ENCODE results near the gene STAC2. TPM values are rescaled to one million over a fixed set of nuclear protein-coding genes. Genes with fewer than 3 reads are reported as not detected.

STAC2 gene
- total RNA-seq, 1 experiment from 2014 or later: not detected

DNA sequence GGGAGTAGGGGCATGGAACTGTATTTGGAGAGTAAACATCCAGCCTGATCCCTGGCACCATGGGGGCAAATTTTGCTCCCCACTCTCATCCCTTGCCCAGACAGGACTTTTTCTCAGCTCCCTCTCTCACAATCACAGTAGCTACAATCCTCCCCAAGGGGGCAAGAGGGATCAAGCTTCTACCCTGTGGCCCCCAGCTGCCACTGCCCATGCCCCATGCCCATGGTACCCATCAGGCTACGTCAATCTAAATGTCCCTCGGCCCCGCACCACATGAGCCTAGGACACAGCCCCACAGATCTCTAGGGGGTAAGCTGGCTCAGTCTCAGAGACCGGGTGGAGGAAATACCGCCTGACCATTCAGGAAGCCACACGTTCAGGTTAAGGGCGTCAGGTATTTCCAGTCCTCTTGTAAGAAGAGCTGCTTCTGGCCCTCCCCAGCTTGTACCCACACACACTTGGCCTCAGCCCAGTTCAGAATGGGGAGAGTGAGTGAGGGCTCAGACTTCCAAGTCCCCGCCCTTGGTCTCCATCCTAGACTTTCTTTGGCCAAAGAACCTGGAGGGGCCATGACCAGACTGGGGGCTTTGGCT, 30.1 kb downstream of the STAC2 start:
- H3K27me3 ChIP-seq (replicated peaks): no peaks in the 10 kb centered on the region
- no peak overlapping the region for H3K4me3 ChIP-seq
- no peak for DNase-seq (ENCODE audit: low read depth in 1 of 2, low spot score in 2 of 2)

GRCh38 chr17:39194985-39195524, 30.7 kb downstream of the STAC2 start:
- H3K4me1 ChIP-seq (replicated peaks): peaks cover 12% of the 10 kb centered on the region; the same call in 1 of the 2 replicates
- no peaks in the 10 kb centered on the region for H3K27me3 ChIP-seq (replicated peaks)
- DNase-seq (ENCODE audit: low read depth in 1 of 2, low spot score in 2 of 2): no peak
- no peaks in the 10 kb centered on the region for H3K9me3 ChIP-seq (replicated peaks)
- H3K4me3 ChIP-seq: no peak overlapping the region
- H3K27ac ChIP-seq: no peak overlapping the region
- peaks cover 20% of the 10 kb centered on the region for H3K36me3 ChIP-seq

More for the DNA sequence above, 30.1 kb downstream of the STAC2 start:
- no peak overlapping the region for H3K27ac ChIP-seq
- peaks cover 21% of the 10 kb centered on the region for H3K36me3 ChIP-seq
- peaks cover 12% of the 10 kb centered on the region for H3K4me1 ChIP-seq (replicated peaks)
- H3K9me3 ChIP-seq (replicated peaks): no peaks in the 10 kb centered on the region

- DNase-seq (ENCODE audit: low read depth in 1 of 2, low spot score in 2 of 2): no peak
- Histone ChIP-seq H3K27me3 (replicated peaks) (no peaks in the 10 kb centered on the region), H3K9me3 (replicated peaks) (no peaks in the 10 kb centered on the region), H3K36me3 (peaks cover 22% of the 10 kb centered on the region), H3K4me1 (replicated peaks) (peaks cover 10% of the 10 kb centered on the region; the same call in 1 of the 2 replicates), H3K27ac (no peak overlapping the region), H3K4me3 (no peak overlapping the region)
These were observed 31.4 kb downstream of the STAC2 start for GRCh38 chr17:39194089-39194984.

DNA sequence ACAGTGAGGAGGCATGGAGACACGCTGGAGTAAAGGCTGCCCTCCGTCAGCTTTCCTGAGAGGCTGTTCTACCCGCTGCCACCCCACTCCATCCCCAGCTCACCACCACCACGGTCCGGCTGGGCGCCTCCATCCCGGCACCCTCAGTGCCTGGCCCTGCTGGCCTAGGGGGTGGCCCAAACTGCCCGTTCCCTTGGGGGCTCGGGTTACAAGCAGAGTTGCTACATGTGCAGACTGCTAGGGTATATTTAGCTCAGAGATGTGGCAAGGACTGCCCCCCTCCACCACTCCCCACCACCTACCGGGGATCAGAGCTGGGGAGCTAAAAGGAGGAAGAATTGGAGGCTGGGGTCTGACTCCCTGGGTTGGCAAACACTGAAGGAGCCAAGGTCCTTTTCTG, 32.4 kb downstream of the STAC2 start:
- Histone ChIP-seq H3K36me3 (peaks cover 27% of the 10 kb centered on the region), H3K27me3 (replicated peaks) (no peaks in the 10 kb centered on the region), H3K27ac (no peak overlapping the region), H3K4me3 (no peak overlapping the region), H3K9me3 (replicated peaks) (no peaks in the 10 kb centered on the region), H3K4me1 (replicated peaks) (peaks cover 9% of the 10 kb centered on the region; the same call in 1 of the 2 replicates)
- DNase-seq (ENCODE audit: low read depth in 1 of 2, low spot score in 2 of 2): no peak

- H3K4me1 ChIP-seq (replicated peaks): peaks cover 6% of the 10 kb centered on the region; the same call in 1 of the 2 replicates
- H3K36me3 ChIP-seq: peaks cover 27% of the 10 kb centered on the region
- no peaks in the 10 kb centered on the region for H3K9me3 ChIP-seq (replicated peaks)
- H3K27me3 ChIP-seq (replicated peaks): no peaks in the 10 kb centered on the region
- DNase-seq (ENCODE audit: low read depth in 1 of 2, low spot score in 2 of 2): no peak
- H3K27ac ChIP-seq: no peak overlapping the region
- H3K4me3 ChIP-seq: no peak overlapping the region
These were observed 32.8 kb downstream of the STAC2 start for GRCh38 chr17:39192901-39193300.

DNA sequence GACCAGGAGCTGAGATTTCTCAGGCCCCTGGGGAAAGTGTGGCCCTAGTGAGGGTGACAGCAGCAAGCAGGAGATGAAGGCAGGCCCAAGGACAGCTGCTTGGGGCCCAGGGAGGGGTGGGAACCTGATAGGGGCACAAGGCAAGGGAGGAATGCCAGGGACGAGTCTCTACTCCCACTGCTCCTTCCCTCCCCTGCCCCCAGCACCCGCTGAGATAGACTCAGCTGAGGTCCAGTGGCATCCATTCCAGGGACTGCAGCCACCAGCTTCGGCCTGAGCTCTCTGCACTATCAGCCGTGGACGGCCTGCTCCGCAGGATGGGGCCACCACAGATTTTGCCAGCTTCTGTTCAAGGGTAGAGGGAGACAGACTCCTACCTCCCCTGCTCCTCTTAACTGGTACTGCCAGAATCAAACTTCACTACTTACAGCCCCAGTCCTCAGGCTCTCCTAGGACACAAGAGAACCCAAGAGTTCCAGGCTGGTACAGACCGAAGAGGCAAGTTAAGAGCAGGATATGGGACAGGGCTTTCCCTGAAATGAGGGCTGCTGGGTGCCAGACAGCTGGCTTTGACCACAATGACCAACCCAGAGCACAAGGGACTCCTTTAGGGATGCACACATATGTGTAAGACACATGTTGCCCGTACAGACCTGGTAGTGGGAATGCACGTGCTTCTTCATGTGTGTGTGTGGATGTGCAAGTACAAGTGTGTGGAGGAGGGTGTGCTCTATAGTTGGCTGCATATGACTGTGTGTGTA, 33.8 kb downstream of the STAC2 start:
- peaks cover 3% of the 10 kb centered on the region; the same call in 1 of the 2 replicates for H3K4me1 ChIP-seq (replicated peaks)
- no peak for DNase-seq (ENCODE audit: low read depth in 1 of 2, low spot score in 2 of 2)
- H3K4me3 ChIP-seq: no peak overlapping the region
- H3K27ac ChIP-seq: no peak overlapping the region
- no peaks in the 10 kb centered on the region for H3K27me3 ChIP-seq (replicated peaks)
- no peaks in the 10 kb centered on the region for H3K9me3 ChIP-seq (replicated peaks)
- peaks cover 35% of the 10 kb centered on the region for H3K36me3 ChIP-seq

DNA sequence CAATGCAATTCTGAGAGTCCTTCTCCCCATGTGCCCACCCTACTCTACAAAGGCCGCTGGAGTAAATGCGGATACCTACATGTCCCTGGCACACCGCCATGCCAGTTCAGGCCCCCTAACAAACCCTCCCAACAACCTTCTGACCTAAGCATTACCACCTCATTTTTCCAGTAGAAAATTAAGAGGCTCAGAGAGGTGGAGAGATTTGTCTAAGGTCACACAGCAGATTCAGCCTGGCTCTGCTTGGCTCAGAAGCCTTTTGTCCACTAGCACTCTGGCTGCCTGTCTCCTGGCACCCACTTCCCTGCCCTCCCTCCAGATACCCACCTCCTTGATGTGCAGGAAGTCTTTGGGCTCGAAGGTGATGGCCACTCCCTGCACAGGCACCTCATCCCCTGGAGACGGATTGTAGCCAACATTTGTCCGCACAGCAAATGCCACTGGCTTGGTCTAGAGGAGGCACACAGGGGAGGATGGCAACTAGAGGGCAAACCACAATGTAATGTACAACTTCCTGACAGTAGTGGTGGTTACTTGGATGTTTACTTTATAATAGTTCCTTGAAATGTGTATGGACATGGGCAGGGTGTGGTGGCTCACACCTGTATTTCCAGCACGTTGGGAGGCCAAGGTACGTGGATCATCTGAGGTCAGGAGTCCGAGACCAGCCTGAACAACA, 38.5 kb downstream of the STAC2 start:
- peaks cover 48% of the 10 kb centered on the region for H3K36me3 ChIP-seq
- H3K4me1 ChIP-seq (replicated peaks): no peaks in the 10 kb centered on the region
- no peaks in the 10 kb centered on the region for H3K9me3 ChIP-seq (replicated peaks)
- no peak overlapping the region for H3K27ac ChIP-seq
- no peak overlapping the region for H3K4me3 ChIP-seq
- H3K27me3 ChIP-seq (replicated peaks): no peaks in the 10 kb centered on the region
- no peak for DNase-seq (ENCODE audit: low read depth in 1 of 2, low spot score in 2 of 2)

DNA sequence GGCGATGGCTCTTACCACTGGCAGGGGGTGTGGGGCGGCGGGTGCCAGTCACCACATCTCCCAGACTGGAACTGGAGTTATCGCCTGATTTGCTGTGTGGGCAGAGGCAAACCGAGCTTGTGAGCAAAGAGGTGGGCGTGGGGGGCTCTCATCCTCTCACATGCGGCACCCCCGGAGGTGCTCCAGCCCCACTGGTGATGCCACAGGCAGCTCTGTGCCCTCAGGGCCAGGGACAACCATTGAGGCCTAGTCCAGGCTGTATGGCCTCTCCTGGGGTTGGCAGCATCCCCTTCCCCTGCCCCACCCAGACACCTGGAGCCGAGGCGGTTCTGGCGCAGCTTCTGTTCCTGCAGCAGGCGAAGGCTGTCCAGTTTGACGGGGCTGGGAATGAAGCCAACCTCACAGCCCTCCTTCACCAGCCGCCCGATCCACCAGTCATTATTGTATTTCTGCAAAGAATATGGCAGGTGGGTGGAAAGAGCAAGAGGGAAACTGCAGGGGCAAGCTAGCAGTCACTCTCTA, 39.2 kb downstream of the STAC2 start:
- Histone ChIP-seq H3K27ac (no peak overlapping the region), H3K9me3 (replicated peaks) (no peaks in the 10 kb centered on the region), H3K4me3 (no peak overlapping the region), H3K27me3 (replicated peaks) (no peaks in the 10 kb centered on the region), H3K4me1 (replicated peaks) (no peaks in the 10 kb centered on the region), H3K36me3 (peaks cover 44% of the 10 kb centered on the region)
- no peak for DNase-seq (ENCODE audit: low read depth in 1 of 2, low spot score in 2 of 2)

DNA sequence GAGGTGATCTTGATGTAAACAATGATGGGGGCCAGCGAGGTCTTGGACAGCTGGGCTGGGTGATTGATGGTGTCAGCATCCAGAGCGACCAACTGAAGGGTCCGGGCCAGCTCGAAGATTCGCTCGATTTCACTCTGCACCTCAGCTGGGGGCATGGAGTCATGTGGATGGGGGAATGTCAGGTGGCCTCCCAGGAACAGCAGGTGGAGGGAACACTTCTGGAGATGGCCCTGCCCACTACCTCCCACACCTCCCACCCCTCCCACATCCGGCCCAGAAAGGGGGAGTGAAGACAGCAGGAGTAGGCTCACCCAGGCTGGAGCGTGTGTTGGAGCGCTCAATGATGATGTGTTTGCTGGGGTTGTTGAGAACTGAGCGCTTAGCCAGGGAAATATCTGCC, 42.0 kb downstream of the STAC2 start:
- H3K27me3 ChIP-seq (replicated peaks): no peaks in the 10 kb centered on the region
- 0 out of 2 replicates have a peak, but pooled peaks cover 1% of the 10 kb centered on the region for H3K4me1 ChIP-seq (replicated peaks)
- no peak overlapping the region for H3K27ac ChIP-seq
- no peaks in the 10 kb centered on the region for H3K9me3 ChIP-seq (replicated peaks)
- DNase-seq (ENCODE audit: low read depth in 1 of 2, low spot score in 2 of 2): no peak
- H3K36me3 ChIP-seq: peaks cover 29% of the 10 kb centered on the region
- H3K4me3 ChIP-seq: no peak overlapping the region

DNA sequence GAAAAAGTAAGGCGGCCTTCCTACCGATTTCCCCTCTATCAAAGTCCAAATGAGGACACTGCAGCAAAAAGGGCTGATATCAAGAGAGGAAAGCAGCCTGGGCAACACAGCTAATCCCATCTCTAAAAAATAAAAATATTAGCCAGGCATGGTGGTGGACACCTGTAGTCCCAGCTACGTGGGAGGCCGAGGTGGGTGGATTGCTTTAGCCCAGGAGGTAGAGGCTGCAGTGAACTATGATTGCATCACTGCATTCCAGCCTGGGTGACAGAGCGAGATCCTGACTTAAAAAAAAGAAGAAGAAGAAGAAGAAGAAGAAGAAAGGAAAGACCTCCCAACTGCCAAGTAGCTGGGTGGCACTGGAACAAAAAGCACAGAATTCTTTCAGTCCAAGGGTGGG, 42.7 kb downstream of the STAC2 start:
- Histone ChIP-seq H3K27me3 (replicated peaks) (no peaks in the 10 kb centered on the region), H3K36me3 (peaks cover 28% of the 10 kb centered on the region), H3K4me3 (no peak overlapping the region), H3K27ac (no peak overlapping the region), H3K4me1 (replicated peaks) (0 out of 2 replicates have a peak, but pooled peaks cover 3% of the 10 kb centered on the region), H3K9me3 (replicated peaks) (no peaks in the 10 kb centered on the region)
- DNase-seq (ENCODE audit: low read depth in 1 of 2, low spot score in 2 of 2): no peak

GRCh38 chr17:39181303-39181702, 44.4 kb downstream of the STAC2 start:
- Histone ChIP-seq H3K4me3 (no peak overlapping the region), H3K36me3 (peaks cover 27% of the 10 kb centered on the region), H3K9me3 (replicated peaks) (no peaks in the 10 kb centered on the region), H3K27me3 (replicated peaks) (no peaks in the 10 kb centered on the region), H3K4me1 (replicated peaks) (0 out of 2 replicates have a peak, but pooled peaks cover 3% of the 10 kb centered on the region), H3K27ac (no peak overlapping the region)
- DNase-seq (ENCODE audit: low read depth in 1 of 2, low spot score in 2 of 2): no peak

GRCh38 chr17:39178536-39178935, 47.2 kb downstream of the STAC2 start:
- Histone ChIP-seq H3K27ac (no peak overlapping the region), H3K27me3 (replicated peaks) (no peaks in the 10 kb centered on the region), H3K9me3 (replicated peaks) (no peaks in the 10 kb centered on the region), H3K4me1 (replicated peaks) (0 out of 2 replicates have a peak, but pooled peaks cover 9% of the 10 kb centered on the region), H3K4me3 (no peak overlapping the region), H3K36me3 (peaks cover 24% of the 10 kb centered on the region)
- no peak for DNase-seq (ENCODE audit: low read depth in 1 of 2, low spot score in 2 of 2)

DNA sequence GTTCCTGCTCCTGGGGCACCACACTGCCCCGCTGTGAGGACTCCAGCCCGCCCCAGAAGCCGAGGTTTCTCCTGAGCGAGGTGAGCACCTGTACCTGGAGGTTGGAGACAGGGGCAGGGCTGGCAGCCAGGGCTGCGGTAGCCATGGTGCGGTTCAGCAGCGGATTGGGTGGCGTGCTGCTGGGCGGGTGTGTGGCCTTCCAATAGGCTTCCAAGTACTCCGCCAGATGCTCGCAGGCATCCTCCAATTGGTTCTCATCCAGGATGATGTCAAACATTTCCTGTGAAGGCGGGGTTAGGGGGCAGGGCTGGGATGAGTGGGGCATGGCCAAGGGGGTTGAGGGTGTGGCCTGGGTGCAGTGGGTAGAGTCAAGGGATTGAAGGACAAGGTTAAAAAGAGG, 48.5 kb downstream of the STAC2 start:
- peaks cover 18% of the 10 kb centered on the region for H3K36me3 ChIP-seq
- DNase-seq (ENCODE audit: low read depth in 1 of 2, low spot score in 2 of 2): no peak
- no peak overlapping the region for H3K27ac ChIP-seq
- no peak overlapping the region for H3K4me3 ChIP-seq
- 0 out of 2 replicates have a peak, but pooled peaks cover 9% of the 10 kb centered on the region for H3K4me1 ChIP-seq (replicated peaks)
- no peaks in the 10 kb centered on the region for H3K9me3 ChIP-seq (replicated peaks)
- H3K27me3 ChIP-seq (replicated peaks): no peaks in the 10 kb centered on the region
